Stimulated activated naive B cell treated with anti-CD40 and anti-IgM and Interleukin-4, amounts not matched to agents 10 μg/mL and 1 μg/mL and 100 μg/mL, for 72 hours (primary cell): ENCODE measurements around the gene PNMA6E.
A peak's percentile ranks its signal among the peaks of the same experiment; 100 is the strongest.

Experiments used
- ATAC-seq, 2 donors: fragments of 150-1000 bp; cut with Tn5 transposase; replicated peaks; 2 replicates each; pipeline ENCODE4 v1.10.0; 2021; ENCODE audit warnings: moderate library complexity in 1 of 2
- DNase-seq: peaks from one replicate; pipeline ENCODE4 v3.0.0; 2021
- H3K27ac Mint-ChIP-seq: one replicate; pipeline ENCODE4 v1.8.0; 2022; ENCODE audit warnings: mild to moderate bottlenecking, mixed read lengths
- H3K27me3 Mint-ChIP-seq, 2 donors: one replicate each; pipeline ENCODE4 v1.8.0; 2022; ENCODE audit warnings: mixed read lengths in 2 of 2
- H3K36me3 Mint-ChIP-seq, 2 donors: one replicate each; pipeline ENCODE4 v1.8.0; 2022; ENCODE audit warnings: mixed read lengths in 2 of 2, mild to moderate bottlenecking in 1 of 2
- H3K4me1 Mint-ChIP-seq, 2 donors: one replicate each; pipeline ENCODE4 v1.8.0; 2022; ENCODE audit warnings: mixed read lengths in 2 of 2, mild to moderate bottlenecking in 1 of 2
- H3K4me3 Mint-ChIP-seq, 2 donors: one replicate each; pipeline ENCODE4 v1.8.0; 2022; ENCODE audit warnings: mild to moderate bottlenecking in 2 of 2, mixed read lengths in 2 of 2, moderate library complexity in 1 of 2
- H3K9me3 Mint-ChIP-seq, 2 donors: one replicate each; pipeline ENCODE4 v1.8.0; 2022; ENCODE audit warnings: mixed read lengths in 2 of 2, mild to moderate bottlenecking in 1 of 2

PNMA6E gene

GRCh38 chrX:153378607-153379006 lies 22.5 kb downstream of the PNMA6E start:
- DNase-seq: no peak
- Mint-ChIP-seq H3K27ac (no peak overlapping the region), H3K4me1 (no peaks in the 10 kb centered on the region), H3K36me3 (no peaks in the 10 kb centered on the region), H3K27me3 (peaks cover 0 to 7% of the 10 kb centered on the region in 2 donors), H3K9me3 (no peaks in the 10 kb centered on the region), H3K4me3 (no peak overlapping the region)
- ATAC-seq: no peak

GRCh38 chrX:153377727-153378126 lies 23.4 kb downstream of the PNMA6E start:
- Mint-ChIP-seq H3K36me3 (no peaks in the 10 kb centered on the region), H3K27ac (no peak overlapping the region), H3K4me3 (no peak overlapping the region), H3K4me1 (no peaks in the 10 kb centered on the region), H3K27me3 (peaks cover 3 to 7% of the 10 kb centered on the region in 2 donors), H3K9me3 (no peaks in the 10 kb centered on the region)
- ATAC-seq (no peak), DNase-seq (no peak)

DNA sequence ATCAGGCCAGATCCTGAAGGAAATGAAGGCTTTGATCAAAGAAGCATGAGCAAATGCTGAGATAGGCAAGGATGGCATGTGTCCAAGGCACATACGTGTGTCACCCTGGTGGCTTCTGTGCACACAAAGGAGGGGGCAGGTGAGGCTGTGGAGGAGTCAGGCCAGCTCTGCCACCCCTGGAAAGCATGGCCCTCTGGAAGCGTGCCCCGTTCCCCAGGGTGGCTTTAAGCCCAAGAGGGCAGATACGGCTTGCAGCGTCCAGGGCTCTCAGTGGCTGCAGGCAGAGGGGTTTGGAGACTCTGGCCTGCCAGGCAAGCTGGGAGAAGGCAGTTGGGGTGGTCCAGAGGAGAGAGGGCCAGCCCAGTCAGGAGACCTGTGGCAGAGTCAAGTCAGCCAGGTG lies 25.6 kb downstream of the PNMA6E start:
- no peaks in the 10 kb centered on the region for H3K4me1 Mint-ChIP-seq
- no peak overlapping the region for H3K4me3 Mint-ChIP-seq
- H3K9me3 Mint-ChIP-seq: no peaks in the 10 kb centered on the region
- DNase-seq (no peak), ATAC-seq (no peak)
- H3K36me3 Mint-ChIP-seq: no peaks in the 10 kb centered on the region
- peaks cover 5 to 7% of the 10 kb centered on the region in 2 donors for H3K27me3 Mint-ChIP-seq
- H3K27ac Mint-ChIP-seq: no peak overlapping the region

GRCh38 chrX:153374426-153374825 lies 26.7 kb downstream of the PNMA6E start:
- H3K4me1 Mint-ChIP-seq: no peaks in the 10 kb centered on the region
- H3K9me3 Mint-ChIP-seq: no peaks in the 10 kb centered on the region
- H3K27ac Mint-ChIP-seq: no peak overlapping the region

GRCh38 chrX:153372949-153373348 lies 28.2 kb downstream of the PNMA6E start:
- no peak overlapping the region for H3K4me3 Mint-ChIP-seq
- H3K27ac Mint-ChIP-seq: no peak overlapping the region
- no peaks in the 10 kb centered on the region for H3K9me3 Mint-ChIP-seq
- H3K4me1 Mint-ChIP-seq: no peaks in the 10 kb centered on the region
- no peak for DNase-seq
- no peak for ATAC-seq
- H3K27me3 Mint-ChIP-seq: peaks cover 5 to 7% of the 10 kb centered on the region in 2 donors
- H3K36me3 Mint-ChIP-seq: no peaks in the 10 kb centered on the region

More at GRCh38 chrX:153374426-153374825, 26.7 kb downstream of the PNMA6E start:
- Mint-ChIP-seq H3K27me3 (peaks cover 5 to 7% of the 10 kb centered on the region in 2 donors), H3K36me3 (no peaks in the 10 kb centered on the region), H3K4me3 (no peak overlapping the region)
- DNase-seq (no peak), ATAC-seq (no peak)

DNA sequence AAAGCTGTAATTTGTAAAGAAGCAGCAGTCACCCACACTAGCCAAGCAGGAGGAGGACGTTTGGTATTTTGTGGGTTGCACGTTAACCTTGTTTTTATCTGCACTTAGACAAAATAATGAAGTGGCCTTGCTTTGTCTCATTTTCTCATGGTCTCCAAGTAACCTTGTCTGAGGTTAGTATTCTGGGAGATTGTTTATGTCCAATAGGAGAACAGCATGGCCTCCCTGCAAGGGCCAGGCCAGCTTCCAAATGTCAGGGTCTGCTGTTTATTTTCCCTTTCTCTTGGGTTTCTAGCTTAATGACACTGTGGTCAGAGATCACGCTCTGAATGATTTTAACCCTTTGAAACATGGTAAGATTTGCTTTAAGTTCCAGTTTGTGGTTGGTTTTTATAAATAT lies 29.9 kb downstream of the PNMA6E start:
- ATAC-seq (no peak), DNase-seq (no peak)
- Mint-ChIP-seq H3K4me3 (no peak overlapping the region), H3K27me3 (peaks cover 5 to 7% of the 10 kb centered on the region in 2 donors), H3K36me3 (no peaks in the 10 kb centered on the region), H3K27ac (no peak overlapping the region), H3K9me3 (no peaks in the 10 kb centered on the region), H3K4me1 (no peaks in the 10 kb centered on the region)

DNA sequence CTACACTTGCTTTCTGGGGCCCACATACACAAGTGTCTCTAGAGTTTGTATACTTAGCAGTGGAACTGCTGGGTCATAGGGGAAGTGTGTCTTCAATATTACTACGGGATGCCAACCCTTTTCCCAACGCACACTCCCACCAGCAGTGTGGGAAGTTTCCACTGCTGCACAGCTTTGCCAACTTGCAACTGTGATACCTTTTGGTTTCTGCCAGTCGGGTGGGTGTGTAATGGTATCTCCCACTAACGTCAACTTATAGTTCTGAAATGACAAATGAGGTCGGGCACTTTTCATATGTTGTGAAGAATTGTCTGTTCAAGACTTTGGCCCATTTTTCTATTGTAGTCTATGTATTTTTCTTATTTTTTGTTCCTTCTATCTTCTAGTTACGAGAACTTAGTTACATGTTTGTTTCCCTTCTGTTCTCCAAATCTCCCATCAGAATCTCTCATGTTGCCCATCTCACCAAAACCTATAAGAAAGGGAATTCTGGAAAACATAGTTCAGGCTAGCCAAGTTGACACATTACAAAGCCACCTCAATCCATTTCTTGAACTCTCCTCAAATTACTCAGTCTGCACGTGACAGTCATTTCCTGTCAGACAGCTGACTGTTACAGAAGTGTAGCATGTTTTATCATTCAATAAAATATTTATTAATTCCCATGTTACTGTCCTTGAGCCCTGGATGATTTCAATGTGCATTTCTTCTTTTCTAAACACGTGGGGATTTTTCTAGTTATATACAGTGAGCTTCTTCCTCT lies 30.7 kb downstream of the PNMA6E start:
- DNase-seq: no peak
- H3K9me3 Mint-ChIP-seq: no peaks in the 10 kb centered on the region
- H3K27ac Mint-ChIP-seq: no peak overlapping the region
- no peaks in the 10 kb centered on the region for H3K36me3 Mint-ChIP-seq
- ATAC-seq: no peak
- peaks cover 5 to 7% of the 10 kb centered on the region in 2 donors for H3K27me3 Mint-ChIP-seq
- H3K4me1 Mint-ChIP-seq: no peaks in the 10 kb centered on the region
- H3K4me3 Mint-ChIP-seq: no peak overlapping the region

DNA sequence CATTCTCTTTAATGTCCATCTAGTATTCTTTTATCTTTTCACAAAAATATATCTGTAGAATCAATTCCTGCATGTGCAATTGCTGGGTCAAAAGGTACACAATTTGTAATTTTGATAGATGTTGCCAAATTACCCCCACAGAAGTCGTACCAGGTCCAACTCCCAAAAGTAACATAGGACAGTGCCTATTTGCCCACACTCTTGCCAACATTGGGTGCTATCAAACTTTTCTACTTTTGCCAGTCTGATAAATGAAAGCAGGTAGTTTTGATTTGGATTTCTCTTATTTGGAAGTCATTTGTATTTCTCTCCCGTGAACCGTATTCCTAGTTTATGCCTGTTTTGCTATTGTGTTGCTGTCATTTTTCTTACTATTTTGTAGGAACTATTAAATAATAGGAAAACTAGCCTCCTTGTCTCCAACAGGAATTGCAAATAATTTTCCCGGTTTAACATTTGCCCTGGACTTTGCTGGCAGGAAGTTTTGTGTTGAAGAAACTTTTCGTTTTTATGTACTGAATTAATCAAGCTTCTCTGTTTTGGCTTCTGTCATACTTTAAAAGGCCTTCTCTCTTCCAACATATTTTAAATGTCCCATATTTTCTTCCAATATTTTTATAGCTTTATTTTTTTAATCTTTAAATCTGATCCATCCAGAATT lies 34.1 kb downstream of the PNMA6E start:
- no peaks in the 10 kb centered on the region for H3K9me3 Mint-ChIP-seq

GRCh38 chrX:153366119-153366518 lies 35.0 kb downstream of the PNMA6E start:
- DNase-seq: no peak

More for the DNA sequence above, 34.1 kb downstream of the PNMA6E start:
- Mint-ChIP-seq H3K4me1 (no peaks in the 10 kb centered on the region), H3K27ac (no peak overlapping the region), H3K27me3 (no peaks in the 10 kb centered on the region), H3K36me3 (no peaks in the 10 kb centered on the region), H3K4me3 (no peak overlapping the region)
- ATAC-seq (no peak), DNase-seq (no peak)

GRCh38 chrX:153365670-153366069 lies 35.5 kb downstream of the PNMA6E start:
- DNase-seq: no peak
- Mint-ChIP-seq H3K4me1 (no peaks in the 10 kb centered on the region), H3K9me3 (no peaks in the 10 kb centered on the region), H3K27ac (no peak overlapping the region), H3K36me3 (no peaks in the 10 kb centered on the region), H3K4me3 (no peak overlapping the region), H3K27me3 (no peaks in the 10 kb centered on the region)
- ATAC-seq: no peak

More at GRCh38 chrX:153366119-153366518, 35.0 kb downstream of the PNMA6E start:
- Mint-ChIP-seq H3K27ac (no peak overlapping the region), H3K27me3 (no peaks in the 10 kb centered on the region), H3K36me3 (no peaks in the 10 kb centered on the region), H3K4me3 (no peak overlapping the region), H3K4me1 (no peaks in the 10 kb centered on the region), H3K9me3 (no peaks in the 10 kb centered on the region)
- no peak for ATAC-seq

- Mint-ChIP-seq H3K27ac (no peak overlapping the region), H3K9me3 (peaks cover 2 to 8% of the 10 kb centered on the region in 2 donors), H3K4me1 (no peaks in the 10 kb centered on the region), H3K36me3 (peaks cover 0 to 16% of the 10 kb centered on the region in 2 donors), H3K27me3 (no peaks in the 10 kb centered on the region), H3K4me3 (no peak overlapping the region)
- ATAC-seq (no peak), DNase-seq (no peak)
Measured at GRCh38 chrX:153361781-153362397, 39.3 kb downstream of the PNMA6E start.

DNA sequence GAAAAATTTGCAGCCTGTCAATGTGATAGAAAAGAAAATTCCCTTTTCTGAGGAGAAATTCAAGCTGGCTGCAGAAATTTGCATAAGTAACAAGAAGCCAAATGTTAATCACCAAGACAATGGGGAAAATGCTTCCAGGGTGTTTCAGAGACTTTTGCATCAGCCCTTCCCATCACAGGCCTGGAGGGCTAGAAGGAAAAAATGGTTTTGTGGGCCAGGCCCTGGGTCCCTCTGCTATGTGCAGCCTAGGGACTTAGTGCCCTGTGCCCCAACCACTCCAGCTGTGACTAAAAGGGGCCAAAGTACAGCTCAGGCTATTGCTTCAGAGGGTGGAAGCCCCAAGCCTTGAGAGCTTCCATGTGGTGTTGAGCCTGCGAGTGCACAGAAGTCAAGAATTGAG lies 43.3 kb downstream of the PNMA6E start:
- Mint-ChIP-seq H3K27ac (no peak overlapping the region), H3K27me3 (no peaks in the 10 kb centered on the region), H3K4me1 (no peaks in the 10 kb centered on the region), H3K9me3 (peaks cover 2 to 8% of the 10 kb centered on the region in 2 donors), H3K4me3 (no peak overlapping the region), H3K36me3 (peaks cover 0 to 24% of the 10 kb centered on the region in 2 donors)
- ATAC-seq (no peak), DNase-seq (no peak)

DNA sequence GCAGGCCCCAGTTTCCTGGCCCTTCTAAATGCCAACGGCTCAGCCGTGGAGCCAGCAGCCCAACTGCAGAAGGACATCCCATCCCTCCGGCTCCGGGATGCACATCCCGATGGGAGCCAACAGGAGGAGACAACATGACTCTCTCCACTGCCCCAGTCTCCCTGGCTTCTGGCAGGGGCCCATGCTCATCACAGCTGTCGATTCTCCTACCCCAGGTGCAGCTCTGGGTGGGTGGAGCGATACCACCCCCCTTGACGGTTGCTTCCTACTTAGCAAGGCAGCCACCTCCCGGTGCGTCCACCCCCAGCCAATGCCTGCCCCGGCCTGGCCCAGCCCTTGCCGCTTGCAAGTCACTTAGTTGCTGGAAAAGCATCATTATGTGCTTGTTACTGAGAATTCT lies 47.7 kb downstream of the PNMA6E start:
- no peak for DNase-seq
- peaks cover 0 to 8% of the 10 kb centered on the region in 2 donors for H3K9me3 Mint-ChIP-seq
- H3K4me3 Mint-ChIP-seq: no peak overlapping the region
- no peaks in the 10 kb centered on the region for H3K27me3 Mint-ChIP-seq
- H3K4me1 Mint-ChIP-seq: peaks cover 0 to 4% of the 10 kb centered on the region in 2 donors
- H3K27ac Mint-ChIP-seq: peak overlapping the region; percentile 42
- no peak for ATAC-seq
- peaks cover 7 to 30% of the 10 kb centered on the region in 2 donors for H3K36me3 Mint-ChIP-seq

- Mint-ChIP-seq H3K27ac (no peak overlapping the region), H3K4me3 (no peak overlapping the region), H3K27me3 (no peaks in the 10 kb centered on the region), H3K36me3 (peaks cover 8 to 31% of the 10 kb centered on the region in 2 donors), H3K4me1 (peaks cover 0 to 4% of the 10 kb centered on the region in 2 donors), H3K9me3 (peaks cover 0 to 8% of the 10 kb centered on the region in 2 donors)
- ATAC-seq (no peak), DNase-seq (no peak)
Measured at GRCh38 chrX:153352858-153353257, 48.3 kb downstream of the PNMA6E start.

- Mint-ChIP-seq H3K9me3 (no peaks in the 10 kb centered on the region), H3K4me3 (no peak overlapping the region), H3K27me3 (no peaks in the 10 kb centered on the region), H3K36me3 (peaks cover 12 to 28% of the 10 kb centered on the region in 2 donors), H3K27ac (no peak overlapping the region), H3K4me1 (peaks cover 0 to 4% of the 10 kb centered on the region in 2 donors)
- DNase-seq: no peak
- no peak for ATAC-seq
Measured at GRCh38 chrX:153351981-153352380, 49.2 kb downstream of the PNMA6E start.
